Mononuclear cell (primary cell): Measurements from ENCODE around the gene MAD1L1. TPM values are rescaled to one million over a fixed set of nuclear protein-coding genes. Genes with fewer than 3 reads are reported as not detected.

Experiments used
- H3K27me3 ChIP-seq: 2 replicates; pipeline ENCODE4 v1.6.0; 2011; ENCODE audit warnings: low read length, control low read depth; ENCODE audit not compliant: insufficient read depth
- H3K4me1 ChIP-seq: 2 replicates; pipeline ENCODE4 v1.5.1; 2011; ENCODE audit warnings: mild to moderate bottlenecking, low read length, control low read depth; ENCODE audit not compliant: insufficient read depth
- H3K4me3 ChIP-seq: 2 replicates; pipeline ENCODE4 v1.5.1; 2011; ENCODE audit warnings: mild to moderate bottlenecking, low read length, moderate library complexity
- H3K9me3 ChIP-seq: 2 replicates; pipeline ENCODE4 v1.5.1; 2011; ENCODE audit warnings: low read depth, mild to moderate bottlenecking, control low read depth, low read length
- total RNA-seq: library from RNA; depleted of rRNA; stranded (reverse); fragments of >200 nt; gene quantifications from one replicate; pipeline ENCODE4 v1.2.3, GENCODE V29; 2012

Gene MAD1L1
- total RNA-seq, 1 donor, result 74.2 TPM

GRCh38 chr7:1906087-1906830 lies 326.5 kb downstream of the MAD1L1 start:
- Histone ChIP-seq H3K9me3 (no peaks in the 10 kb centered on the region), H3K4me3 (no peak overlapping the region), H3K27me3 (no peaks in the 10 kb centered on the region), H3K4me1 (no peaks in the 10 kb centered on the region)

GRCh38 chr7:1902231-1902855 lies 330.4 kb downstream of the MAD1L1 start:
- Histone ChIP-seq H3K4me1 (no peaks in the 10 kb centered on the region), H3K4me3 (no peak overlapping the region), H3K27me3 (no peaks in the 10 kb centered on the region), H3K9me3 (no peaks in the 10 kb centered on the region)

- Histone ChIP-seq H3K27me3 (no peaks in the 10 kb centered on the region), H3K4me3 (no peak overlapping the region), H3K9me3 (no peaks in the 10 kb centered on the region), H3K4me1 (no peaks in the 10 kb centered on the region)
Observed at GRCh38 chr7:1901431-1902210, 331.1 kb downstream of the MAD1L1 start.

GRCh38 chr7:1900847-1901246 lies 331.9 kb downstream of the MAD1L1 start:
- H3K4me3 ChIP-seq, result no peak overlapping the region
- no peaks in the 10 kb centered on the region for H3K4me1 ChIP-seq
- no peaks in the 10 kb centered on the region for H3K27me3 ChIP-seq
- no peaks in the 10 kb centered on the region for H3K9me3 ChIP-seq

GRCh38 chr7:1899951-1900762 lies 332.6 kb downstream of the MAD1L1 start:
- Histone ChIP-seq H3K27me3 (no peaks in the 10 kb centered on the region), H3K4me3 (no peak overlapping the region), H3K4me1 (no peaks in the 10 kb centered on the region), H3K9me3 (no peaks in the 10 kb centered on the region)

- H3K4me1 ChIP-seq, result no peaks in the 10 kb centered on the region
Observed at GRCh38 chr7:1899196-1899595, 333.5 kb downstream of the MAD1L1 start.

GRCh38 chr7:1898628-1899185 lies 334.0 kb downstream of the MAD1L1 start:
- H3K9me3 ChIP-seq, result no peaks in the 10 kb centered on the region
- H3K4me3 ChIP-seq, result no peak overlapping the region
- H3K27me3 ChIP-seq, result no peaks in the 10 kb centered on the region
- H3K4me1 ChIP-seq, result no peaks in the 10 kb centered on the region

More at GRCh38 chr7:1899196-1899595, 333.5 kb downstream of the MAD1L1 start:
- H3K4me3 ChIP-seq, result no peak overlapping the region
- H3K27me3 ChIP-seq, result no peaks in the 10 kb centered on the region
- no peaks in the 10 kb centered on the region for H3K9me3 ChIP-seq

- Histone ChIP-seq H3K9me3 (no peaks in the 10 kb centered on the region), H3K4me1 (no peaks in the 10 kb centered on the region), H3K4me3 (no peak overlapping the region), H3K27me3 (no peaks in the 10 kb centered on the region)
Observed at GRCh38 chr7:1897861-1898627, 334.7 kb downstream of the MAD1L1 start.

GRCh38 chr7:1897076-1897860 lies 335.5 kb downstream of the MAD1L1 start:
- Histone ChIP-seq H3K27me3 (no peaks in the 10 kb centered on the region), H3K4me1 (no peaks in the 10 kb centered on the region), H3K9me3 (no peaks in the 10 kb centered on the region), H3K4me3 (no peak overlapping the region)

- Histone ChIP-seq H3K27me3 (no peaks in the 10 kb centered on the region), H3K9me3 (no peaks in the 10 kb centered on the region), H3K4me1 (no peaks in the 10 kb centered on the region), H3K4me3 (no peak overlapping the region)
Observed at GRCh38 chr7:1895664-1896515, 336.9 kb downstream of the MAD1L1 start.

GRCh38 chr7:1894906-1895663 lies 337.7 kb downstream of the MAD1L1 start:
- H3K9me3 ChIP-seq, result no peaks in the 10 kb centered on the region
- peaks cover 4% of the 10 kb centered on the region for H3K4me1 ChIP-seq
- H3K27me3 ChIP-seq, result no peaks in the 10 kb centered on the region
- H3K4me3 ChIP-seq, result no peak overlapping the region

GRCh38 chr7:1894313-1894900 lies 338.3 kb downstream of the MAD1L1 start:
- Histone ChIP-seq H3K9me3 (no peaks in the 10 kb centered on the region), H3K27me3 (no peaks in the 10 kb centered on the region), H3K4me3 (no peak overlapping the region), H3K4me1 (peaks cover 10% of the 10 kb centered on the region)
